Measurements from ENCODE around the gene PDE6G. TPM values are rescaled to one million over a fixed set of nuclear protein-coding genes. Genes with fewer than 3 reads are reported as not detected.
A peak's percentile ranks its signal among the peaks of the same experiment; 100 is the strongest.

The PDE6G gene
- total RNA-seq, 1 experiment from 2014 or later, result 0.85 TPM

GRCh38 chr17:81638683-81639082 is 17.7 kb downstream of the PDE6G start:
- in situ Hi-C loops (cut with HindIII; ENCODE audit: low pct_unique_long_range_greater_than_20kb, low sequenced_read_pairs) (no loop called here), intact Hi-C loops (cut with micrococcal nuclease; ENCODE audit: unreplicated experiment) (no loop called here)
- Histone ChIP-seq H3K4me1 (ENCODE audit: control insufficient read depth, insufficient read depth, low read length) (peaks cover 12% of the 10 kb centered on the region; the same call in 1 of the 2 replicates), H3K4me3 (ENCODE audit: low read depth in 2 of 2, low read length in 2 of 2) (no peak overlapping the region), H3K9me3 (ENCODE audit: control insufficient read depth, insufficient read depth, low read depth, low read length) (no peaks in the 10 kb centered on the region), H3K27me3 (ENCODE audit: control insufficient read depth, insufficient read depth, low read length) (no peaks in the 10 kb centered on the region), H3K27ac (ENCODE audit: low read length) (no peak overlapping the region), H3K36me3 (ENCODE audit: control insufficient read depth, insufficient read depth, low read length) (peaks cover 5% of the 10 kb centered on the region; the same call in 1 of the 2 replicates)
- DNase-seq (ENCODE audit: low read depth, low spot score) (no peak), ATAC-seq (no peak)
- BruUV-seq (replicated peaks), result no TSS peak
- ChIA-PET POLR2A (no interaction called here), CTCF (no interaction called here)
- TF ChIP-seq TCF7L2 (IDR thresholded peaks at IDR 0.05; ENCODE audit: low read depth, low read length), result no peak
- no peak for TF ChIP-seq CTCF (IDR thresholded peaks at IDR 0.05)
- TF ChIP-seq REST (IDR thresholded peaks at IDR 0.05; ENCODE audit: insufficient read depth in 1 of 2, low read depth in 2 of 2, low read length in 1 of 2), result no peak
- TF ChIP-seq POLR2AphosphoS5 (IDR thresholded peaks at IDR 0.05; ENCODE audit: low read depth, low read length), result no peak
- TF ChIP-seq SIN3A (IDR thresholded peaks at IDR 0.05; ENCODE audit: borderline replicate concordance, insufficient read depth, low read depth, low read length), result no peak

GRCh38 chr17:81636505-81637288 is 19.6 kb downstream of the PDE6G start, which contains the start of the genes NPLOC4 and TSPAN10:
Gene NPLOC4 (minus strand): TSS chr17:81637112. CDS start chr17:81636930, 182 bp downstream.
Gene TSPAN10 (plus strand): TSS chr17:81637196. CDS start chr17:81642413, 5,217 bp downstream.
- H3K4me3 ChIP-seq (ENCODE audit: low read depth in 2 of 2, low read length in 2 of 2), result peak within 1 kb of the TSS; percentile 76 to 82
- CTCF ChIA-PET, result no interaction called here
- in situ Hi-C loops (cut with HindIII; ENCODE audit: low pct_unique_long_range_greater_than_20kb, low sequenced_read_pairs), result no loop called here
- H3K27ac ChIP-seq (ENCODE audit: low read length), result peak within 1 kb of the TSS; percentile 92
- TF ChIP-seq POLR2AphosphoS5 (IDR thresholded peaks at IDR 0.05; ENCODE audit: low read depth, low read length), result peak; percentile 91
- 0 out of 4 replicates have a peak, but pooled peaks of 1 of the 2 experiments have one; percentile 18 for TF ChIP-seq REST (IDR thresholded peaks at IDR 0.05; ENCODE audit: insufficient read depth in 1 of 2, low read depth in 2 of 2, low read length in 1 of 2)
- peak; percentile 98; the same call in 1 of the 2 replicates for TF ChIP-seq SIN3A (IDR thresholded peaks at IDR 0.05; ENCODE audit: borderline replicate concordance, insufficient read depth, low read depth, low read length)
- no peak for TF ChIP-seq CTCF (IDR thresholded peaks at IDR 0.05)
- TF ChIP-seq TCF7L2 (IDR thresholded peaks at IDR 0.05; ENCODE audit: low read depth, low read length), result no peak
- BruUV-seq (replicated peaks), result no TSS peak
- H3K4me1 ChIP-seq (ENCODE audit: control insufficient read depth, insufficient read depth, low read length), result 0 out of 2 replicates have a peak, but pooled peaks cover 3% of the 10 kb centered on the region
- intact Hi-C loops (cut with micrococcal nuclease; ENCODE audit: unreplicated experiment), result no loop called here
- DNase-seq (ENCODE audit: low read depth, low spot score) (peak; percentile 30), ATAC-seq (peak; percentile 93)
- no peaks in the 10 kb centered on the region for H3K9me3 ChIP-seq (ENCODE audit: control insufficient read depth, insufficient read depth, low read depth, low read length)
- peaks cover 5% of the 10 kb centered on the region; the same call in 1 of the 2 replicates for H3K36me3 ChIP-seq (ENCODE audit: control insufficient read depth, insufficient read depth, low read length)
- POLR2A ChIA-PET, result no interaction called here
- H3K27me3 ChIP-seq (ENCODE audit: control insufficient read depth, insufficient read depth, low read length), result no peaks in the 10 kb centered on the region
